COLO668 (cell line): ENCODE results near the gene ANTXR1.
"Not testable (repeated sequence)": the region's sequence is repeated elsewhere in the genome, so short reads cannot be mapped to it uniquely, and the experiment has no call there.

Experiments
- DNase-seq: peaks from one replicate; lab custom pipeline; 2025; ENCODE audit not compliant: unreplicated experiment; lab: John Stamatoyannopoulos, UW

The ANTXR1 gene

DNA sequence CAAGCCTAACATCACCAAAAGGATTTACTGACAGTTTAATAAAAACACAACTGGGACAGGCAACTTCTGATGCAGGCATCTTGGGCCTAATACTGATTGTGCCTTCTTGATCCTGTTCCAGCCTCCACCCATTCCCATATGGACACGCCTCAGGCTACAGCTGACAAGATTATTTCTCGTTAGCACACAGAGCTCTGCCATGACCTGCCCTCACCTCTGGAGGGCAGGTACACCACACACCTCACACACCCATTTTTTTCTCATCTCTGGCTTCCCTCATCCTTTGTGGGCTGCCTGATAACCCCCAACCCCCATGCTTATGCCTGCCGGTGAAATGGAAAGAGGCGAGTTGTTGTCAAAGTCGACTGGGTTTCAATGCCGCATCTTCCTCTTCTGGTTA is 147.0 kb downstream of the ANTXR1 start:
- DNase-seq: no peak

DNA sequence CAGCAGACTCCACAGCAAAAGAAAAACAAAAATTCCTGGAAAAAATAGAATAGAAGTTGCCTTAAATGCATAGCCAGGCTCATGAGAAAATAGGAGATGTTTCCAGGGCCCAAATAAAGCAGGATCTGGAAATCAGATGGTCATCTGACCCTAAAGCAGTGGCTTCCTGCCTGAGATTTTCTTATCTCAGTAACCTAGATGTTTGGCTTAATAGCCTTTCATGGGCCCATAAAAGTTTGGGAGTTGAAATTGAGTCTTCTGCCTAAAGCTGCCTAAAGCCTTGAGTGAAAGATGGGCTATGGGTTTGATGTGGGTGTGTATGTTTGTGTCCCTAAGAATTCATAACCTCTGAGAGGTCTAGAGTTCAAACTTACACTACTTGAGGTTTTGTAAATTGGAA is 149.1 kb downstream of the ANTXR1 start:
- no peak for DNase-seq

DNA sequence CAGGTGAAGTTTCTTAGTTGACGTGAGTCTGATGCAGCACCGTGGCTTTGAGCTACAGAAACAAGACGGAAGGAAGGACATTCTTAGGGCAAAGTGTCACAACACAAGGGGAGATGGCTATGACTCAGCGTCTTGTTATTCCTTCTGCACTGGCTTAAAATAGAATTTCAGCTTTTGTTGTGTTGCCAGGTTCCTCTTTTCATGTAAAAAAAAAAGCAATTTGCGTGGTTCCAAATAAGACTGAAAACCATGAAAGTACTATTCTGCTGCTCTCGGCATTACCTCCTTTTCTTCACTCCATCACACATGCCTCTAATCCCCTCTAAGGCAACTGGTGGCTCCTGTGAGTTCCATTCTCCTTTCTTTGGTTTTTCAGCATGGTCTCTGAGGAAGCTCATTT is 150.1 kb downstream of the ANTXR1 start:
- no peak for DNase-seq

DNA sequence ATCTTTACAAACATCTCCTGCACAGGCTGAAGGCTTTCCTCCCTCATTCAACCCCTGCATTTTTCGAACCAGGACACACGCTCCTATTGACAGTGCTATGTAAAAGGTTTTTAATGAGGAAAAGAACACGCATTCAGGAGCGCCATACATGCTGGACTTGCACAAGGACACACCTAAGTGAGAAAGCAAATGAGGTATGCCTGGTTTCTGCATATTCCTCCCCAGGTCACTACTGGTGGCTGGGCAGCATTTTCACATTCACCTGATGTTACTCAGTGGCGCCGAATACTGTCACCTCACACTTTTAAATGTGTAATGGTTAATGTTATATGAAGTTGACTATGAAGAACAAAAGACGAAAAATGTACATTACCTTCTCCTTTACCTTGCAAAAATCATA is 150.6 kb downstream of the ANTXR1 start:
- no peak for DNase-seq

DNA sequence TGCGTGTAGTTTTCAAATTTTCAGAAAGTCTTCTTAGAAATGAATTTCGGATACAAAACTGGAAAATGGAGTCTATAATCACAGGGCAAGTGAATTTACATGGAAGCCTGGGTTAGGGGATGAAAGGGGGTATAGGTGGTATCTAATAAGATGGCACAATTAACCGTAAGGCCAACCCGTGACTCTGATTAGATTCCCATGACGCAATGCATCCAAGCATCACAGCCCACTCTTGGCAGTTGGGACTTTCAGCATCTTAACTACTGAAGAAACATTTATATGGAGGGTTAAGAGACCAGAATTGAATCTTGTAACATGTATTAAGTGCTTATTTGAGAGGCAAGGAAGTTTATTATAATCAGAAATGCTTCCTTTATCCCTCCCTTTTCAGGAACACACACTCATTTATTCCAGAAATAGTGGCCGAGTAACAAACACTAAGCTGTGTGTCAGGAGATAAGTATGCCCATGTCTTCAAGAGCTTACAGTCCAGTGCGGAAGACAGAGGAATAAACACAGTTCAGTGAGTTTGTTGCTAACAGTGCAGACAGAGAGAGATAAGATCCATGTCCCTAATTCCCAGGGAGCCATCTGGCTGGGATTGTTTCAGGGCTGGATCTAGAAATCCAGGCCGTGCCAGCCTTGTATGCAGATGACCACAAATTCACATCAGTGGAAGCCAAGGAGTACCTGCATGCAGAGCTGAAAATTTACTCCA is 151.2 kb downstream of the ANTXR1 start:
- no peak for DNase-seq

DNA sequence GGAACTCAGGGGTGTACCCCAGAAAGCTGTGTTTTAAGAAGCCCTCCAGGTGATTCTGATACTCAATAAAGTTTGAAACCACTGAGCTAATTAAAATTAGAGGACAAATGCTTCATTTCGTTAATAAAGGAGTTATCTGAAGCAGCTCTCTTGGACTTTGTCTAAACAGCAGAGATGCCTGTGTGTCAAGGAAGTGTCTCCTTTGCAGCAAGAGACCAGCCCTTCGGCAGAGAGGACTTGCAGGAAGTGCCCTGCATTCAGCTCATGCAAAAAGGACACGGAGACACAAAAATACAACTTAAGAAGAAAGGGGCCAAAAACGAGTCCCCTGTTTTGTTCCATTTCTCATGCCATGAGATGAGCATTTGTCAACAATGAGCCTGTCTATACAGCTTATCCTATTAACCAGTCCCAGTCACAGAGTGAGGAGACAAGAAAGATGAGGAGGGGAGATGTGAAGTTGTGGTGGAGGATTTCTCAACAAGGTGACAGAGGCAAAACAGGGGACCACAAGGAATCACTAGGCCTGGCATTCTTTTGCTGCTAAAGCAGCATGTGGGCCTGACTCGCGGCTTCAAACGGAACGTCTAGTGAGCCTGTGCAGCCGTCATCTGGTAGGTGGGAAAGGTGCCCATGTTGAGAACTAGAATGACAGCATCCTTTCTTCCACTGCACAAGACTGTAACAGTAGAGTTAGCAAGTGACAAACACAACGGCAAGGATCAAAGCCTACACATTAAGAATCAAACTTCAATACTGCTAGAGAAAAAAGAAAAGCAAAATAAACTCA is 152.3 kb downstream of the ANTXR1 start:
- no peak for DNase-seq

DNA sequence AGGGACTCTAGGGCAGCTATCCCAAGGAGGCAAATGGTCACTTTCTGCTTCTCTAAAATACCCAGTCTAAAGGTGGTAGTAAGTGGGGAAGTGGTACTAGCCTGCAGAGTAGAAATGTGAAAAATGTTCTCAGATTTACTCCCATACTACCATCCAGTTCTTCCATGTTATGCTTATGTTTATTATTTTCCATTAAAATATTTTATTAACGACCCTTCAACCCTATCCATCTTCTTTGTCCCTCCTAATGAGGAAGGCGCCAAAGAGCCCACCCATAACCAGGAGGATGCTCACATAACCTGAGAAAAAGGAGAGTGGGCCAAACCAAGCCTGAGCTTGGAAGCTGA is 153.5 kb downstream of the ANTXR1 start:
- no peak for DNase-seq

DNA sequence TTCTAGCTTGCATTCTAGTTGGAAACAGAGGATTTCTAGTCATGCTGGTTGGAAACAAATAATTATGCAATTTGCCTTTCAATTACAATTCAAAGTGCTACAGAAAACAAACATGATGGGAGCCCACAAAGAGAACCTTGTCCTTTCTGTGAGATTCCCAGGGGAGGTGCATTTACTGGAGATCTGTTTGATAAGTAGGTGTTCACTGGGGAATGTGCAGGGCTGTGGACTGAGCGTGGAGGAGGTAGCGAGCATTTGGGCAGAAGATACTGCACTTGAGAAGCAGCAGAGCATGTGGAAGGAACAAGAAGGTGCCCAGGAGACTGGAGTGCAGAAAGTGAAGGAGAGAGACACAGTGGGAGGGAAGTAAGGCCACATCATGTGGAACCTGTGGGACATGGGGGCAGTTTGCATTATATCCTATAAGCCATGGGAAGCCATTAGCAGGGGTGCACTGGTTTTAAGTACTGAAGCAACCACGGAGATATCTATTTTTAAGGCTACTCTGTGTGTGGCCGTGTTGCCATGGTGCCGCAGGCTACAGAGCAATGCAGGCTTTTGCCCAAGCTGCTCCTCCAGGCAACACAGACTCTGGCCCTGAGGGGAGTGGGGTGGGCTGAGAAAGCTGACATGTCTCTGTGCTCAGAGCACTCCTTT is 154.0 kb downstream of the ANTXR1 start:
- DNase-seq: no peak

DNA sequence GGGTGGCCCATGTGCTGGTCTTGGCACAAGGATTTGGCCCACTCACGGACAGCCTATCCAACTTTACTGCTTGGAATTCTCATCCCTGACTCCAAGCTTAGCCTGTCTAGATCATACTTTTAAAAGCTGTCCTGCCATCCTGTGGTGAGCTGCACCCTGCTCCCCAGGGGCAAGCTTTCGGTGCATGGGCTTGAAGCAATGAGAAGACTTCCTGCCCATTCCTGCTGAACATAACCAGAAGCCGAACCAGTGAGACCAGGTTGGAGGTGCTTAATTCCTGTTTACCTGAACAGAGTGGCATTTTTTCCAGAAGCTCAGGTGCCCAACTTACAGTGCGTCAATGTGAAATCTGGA is 154.5 kb downstream of the ANTXR1 start:
- DNase-seq: no peak

DNA sequence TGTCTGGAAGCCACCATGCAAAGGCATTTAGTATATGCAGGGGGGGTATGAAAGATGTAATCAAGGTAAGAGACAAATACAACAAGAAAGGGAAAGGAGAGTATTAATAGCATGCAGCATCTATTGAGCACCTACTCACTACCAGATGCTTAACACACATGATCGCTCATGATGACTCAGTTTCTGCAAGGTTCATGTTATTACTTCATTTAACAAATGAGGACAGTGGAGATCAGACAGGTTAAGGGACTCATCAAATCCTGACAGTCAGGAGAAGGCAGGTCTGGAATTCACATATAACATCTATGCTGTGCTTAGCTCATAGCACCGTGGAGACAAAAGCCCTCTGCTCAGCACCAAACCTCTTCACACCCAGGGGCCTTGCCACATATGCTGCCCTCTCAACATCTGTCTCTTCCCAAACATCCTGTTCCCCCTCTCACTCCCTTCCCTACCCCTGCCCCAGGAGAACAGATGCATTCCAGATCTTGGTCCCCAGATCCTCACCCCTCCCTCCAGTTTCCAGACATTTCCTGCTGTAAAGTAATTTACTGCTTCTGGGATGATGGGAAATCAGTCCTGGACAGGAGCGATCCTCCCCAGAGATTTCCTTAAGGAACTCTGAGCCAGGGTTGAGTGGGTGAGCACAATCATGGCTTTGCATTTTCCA is 155.3 kb downstream of the ANTXR1 start:
- DNase-seq: no peak

DNA sequence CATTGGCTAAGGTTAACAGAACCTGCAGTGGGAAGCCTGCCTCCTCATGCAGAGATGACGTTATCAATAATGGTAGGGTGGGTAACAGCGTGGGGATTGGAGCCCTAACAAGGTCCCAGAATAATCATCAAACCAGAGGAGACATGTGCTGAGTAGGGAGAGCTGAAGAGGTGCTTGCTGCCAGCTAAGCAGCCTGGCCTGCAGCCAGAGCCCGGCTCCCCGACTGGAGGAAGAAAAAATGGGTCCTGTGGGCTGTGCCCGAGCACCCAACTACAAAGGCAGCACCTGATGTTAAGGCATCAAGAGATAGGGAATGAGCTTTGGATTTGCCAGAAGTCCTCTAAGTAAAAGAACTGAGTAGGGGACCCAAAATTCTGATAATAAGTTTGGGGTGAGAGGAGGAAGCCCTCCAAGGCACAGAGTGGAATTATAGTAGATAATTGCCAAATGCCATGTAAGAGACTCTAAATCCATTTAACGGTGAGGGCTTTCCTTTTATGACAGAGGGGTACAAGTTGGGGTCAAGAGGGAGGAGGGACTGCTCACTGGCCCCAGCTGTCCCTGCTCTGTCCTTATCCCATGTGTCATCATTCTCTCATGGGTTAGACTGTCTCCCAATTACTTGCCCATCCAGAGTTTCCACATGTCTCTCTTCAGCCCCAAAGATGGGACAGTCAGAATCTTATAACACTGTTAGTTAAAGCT is 156.1 kb downstream of the ANTXR1 start:
- DNase-seq: no peak

DNA sequence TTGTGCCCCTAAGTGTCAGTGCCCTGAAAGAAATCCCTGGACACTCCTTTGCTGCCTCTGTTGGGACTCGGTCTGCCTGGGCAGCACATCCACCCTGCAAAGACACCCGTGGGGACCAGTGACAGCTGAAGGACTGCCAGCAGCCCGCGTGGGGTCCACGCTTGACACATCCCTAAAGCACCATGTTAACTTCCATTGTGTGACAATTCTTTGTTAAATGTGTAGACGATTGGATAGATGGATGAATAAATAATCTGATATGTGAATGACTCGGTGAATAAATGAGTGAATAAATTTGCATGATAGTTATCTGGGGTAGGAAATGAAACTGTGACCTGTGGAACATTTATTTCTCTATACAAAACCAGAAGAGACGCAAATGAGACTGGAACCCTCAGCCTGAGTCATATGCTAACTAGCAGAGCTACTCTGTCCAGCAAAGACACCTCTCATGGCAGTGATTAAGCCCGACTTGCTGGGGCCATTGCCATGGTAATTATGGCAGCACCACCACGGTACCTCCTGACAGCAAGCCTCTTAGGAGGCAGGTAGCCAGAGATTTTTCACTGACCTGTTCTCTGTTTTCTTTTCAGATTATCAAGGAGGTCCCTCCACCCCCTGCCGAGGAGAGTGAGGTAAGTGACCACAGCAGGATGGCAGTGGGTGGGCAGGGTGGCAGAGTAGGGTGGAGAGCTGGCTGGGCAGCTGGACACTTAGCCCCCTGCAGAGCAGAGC is 156.8 kb downstream of the ANTXR1 start:
- no peak for DNase-seq

DNA sequence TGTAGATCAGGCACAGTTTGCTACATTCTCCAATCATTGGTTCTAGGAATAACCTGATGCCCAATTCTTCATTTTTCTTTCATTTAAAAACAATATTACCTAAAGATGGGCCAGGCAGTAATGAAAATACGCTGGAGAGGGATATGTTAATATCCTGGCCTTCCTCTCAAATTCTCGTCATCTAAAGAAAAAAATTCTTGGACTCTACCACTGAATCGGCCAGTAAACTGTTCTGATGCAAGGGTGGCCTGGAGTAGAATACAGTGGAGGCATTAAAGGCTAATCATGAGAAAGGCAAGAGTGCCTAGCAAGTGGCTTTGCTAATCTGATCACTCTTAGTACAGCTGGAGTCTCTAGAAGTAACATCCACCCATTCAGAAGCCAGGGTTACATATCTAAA is 157.7 kb downstream of the ANTXR1 start:
- no peak for DNase-seq

DNA sequence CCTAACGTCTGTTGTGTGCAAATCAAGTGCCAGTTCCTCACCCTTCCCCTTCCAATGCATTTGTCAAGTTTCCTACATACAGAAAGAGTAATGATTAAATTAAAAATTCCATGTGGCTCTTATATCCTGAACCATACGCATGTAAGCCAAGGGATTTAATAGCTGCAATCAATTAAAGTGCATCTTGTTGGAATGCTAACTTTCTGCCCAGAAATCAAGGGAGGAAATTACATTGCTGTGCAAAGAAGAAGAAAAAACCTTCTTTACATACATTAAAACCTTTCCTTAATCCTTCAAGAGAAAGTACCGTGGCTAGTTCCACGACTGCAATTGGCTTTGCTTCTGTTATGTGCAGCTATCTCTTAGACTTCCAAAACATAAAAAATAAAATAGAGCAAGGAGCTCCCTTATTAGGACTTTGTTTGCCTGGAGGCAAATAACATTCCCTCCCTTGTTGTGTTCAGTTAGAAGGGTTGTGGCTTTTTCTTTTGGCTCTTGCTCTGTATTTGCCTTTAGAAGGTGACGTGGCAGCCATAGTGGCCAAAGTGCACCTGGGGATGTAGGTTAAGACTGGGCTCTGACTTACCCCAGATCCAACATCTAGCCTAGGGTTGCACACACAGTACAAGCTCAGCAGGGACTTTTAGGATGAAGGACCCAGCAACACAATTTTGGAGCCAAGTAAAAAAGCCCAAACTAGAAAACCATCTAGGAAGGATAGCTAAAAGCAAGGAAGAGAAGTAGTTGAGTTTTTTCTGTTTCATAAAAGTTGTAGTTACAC is 158.3 kb downstream of the ANTXR1 start:
- DNase-seq: no peak

DNA sequence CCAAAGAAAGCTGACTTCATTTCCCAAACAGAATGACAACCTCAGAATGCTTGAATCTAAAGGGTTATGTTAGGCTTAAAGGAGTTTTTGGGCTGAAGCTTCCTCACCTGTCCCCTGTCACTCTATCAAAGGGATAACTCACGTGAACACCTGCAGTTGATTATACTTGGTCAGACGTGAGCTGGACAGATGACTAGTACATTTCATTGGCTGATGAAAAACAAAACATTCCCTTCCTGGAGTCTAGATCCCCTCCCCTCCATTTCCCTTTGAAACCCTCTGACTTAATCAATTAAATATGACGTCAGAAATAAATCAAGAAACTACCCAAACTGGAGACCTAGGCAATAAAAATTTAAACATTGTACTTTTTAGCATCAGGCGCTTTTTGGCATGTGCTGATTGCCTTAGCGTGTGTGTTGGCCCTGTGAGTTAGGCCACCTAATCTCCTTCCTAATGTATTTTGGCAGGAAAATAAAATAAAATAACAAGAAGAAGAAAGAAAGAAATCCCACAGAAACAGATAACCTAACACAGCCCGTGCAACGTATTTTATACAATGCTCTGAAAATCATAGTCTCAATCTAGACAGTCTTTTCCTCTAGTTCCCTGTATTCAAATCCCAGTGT is 159.0 kb downstream of the ANTXR1 start:
- no peak for DNase-seq

DNA sequence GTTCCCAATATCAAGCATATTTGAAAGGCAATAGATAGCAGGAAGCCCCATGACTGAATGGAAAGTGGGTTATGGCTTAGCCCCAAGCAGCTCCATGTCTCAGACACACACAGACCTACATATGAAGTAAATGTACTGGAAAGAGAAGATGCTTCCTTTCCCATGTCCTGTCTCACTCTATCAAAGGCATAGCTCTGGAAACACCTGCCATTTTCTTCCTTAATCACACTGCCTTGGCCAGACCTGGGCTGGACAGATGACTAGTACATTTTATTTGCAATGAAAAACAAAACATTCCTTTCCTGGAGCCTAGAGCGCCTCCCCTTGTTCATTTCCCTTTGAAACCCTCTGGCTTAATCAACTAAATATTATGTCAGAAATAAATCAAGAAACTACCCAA is 160.7 kb downstream of the ANTXR1 start:
- no peak for DNase-seq

DNA sequence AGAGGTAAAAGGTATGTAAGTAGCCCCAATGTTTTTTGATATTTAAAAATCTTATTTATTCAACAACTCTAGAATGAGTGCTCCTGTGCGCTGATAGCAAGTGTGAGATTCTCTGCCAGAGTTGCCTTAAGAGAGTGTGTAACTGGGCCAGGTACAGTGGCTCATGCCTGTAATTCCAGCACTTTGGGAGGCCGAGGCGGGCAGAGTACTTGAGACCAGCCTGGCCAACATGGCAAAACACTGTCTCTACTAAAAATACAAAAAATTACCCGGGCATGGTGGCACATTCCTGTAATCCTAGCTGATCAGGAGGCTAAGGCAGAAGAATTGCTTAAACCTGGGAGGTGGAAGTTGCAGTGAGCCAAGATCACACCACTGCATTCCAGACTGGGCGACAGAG is 161.2 kb downstream of the ANTXR1 start:
- not testable (repeated sequence) for DNase-seq

DNA sequence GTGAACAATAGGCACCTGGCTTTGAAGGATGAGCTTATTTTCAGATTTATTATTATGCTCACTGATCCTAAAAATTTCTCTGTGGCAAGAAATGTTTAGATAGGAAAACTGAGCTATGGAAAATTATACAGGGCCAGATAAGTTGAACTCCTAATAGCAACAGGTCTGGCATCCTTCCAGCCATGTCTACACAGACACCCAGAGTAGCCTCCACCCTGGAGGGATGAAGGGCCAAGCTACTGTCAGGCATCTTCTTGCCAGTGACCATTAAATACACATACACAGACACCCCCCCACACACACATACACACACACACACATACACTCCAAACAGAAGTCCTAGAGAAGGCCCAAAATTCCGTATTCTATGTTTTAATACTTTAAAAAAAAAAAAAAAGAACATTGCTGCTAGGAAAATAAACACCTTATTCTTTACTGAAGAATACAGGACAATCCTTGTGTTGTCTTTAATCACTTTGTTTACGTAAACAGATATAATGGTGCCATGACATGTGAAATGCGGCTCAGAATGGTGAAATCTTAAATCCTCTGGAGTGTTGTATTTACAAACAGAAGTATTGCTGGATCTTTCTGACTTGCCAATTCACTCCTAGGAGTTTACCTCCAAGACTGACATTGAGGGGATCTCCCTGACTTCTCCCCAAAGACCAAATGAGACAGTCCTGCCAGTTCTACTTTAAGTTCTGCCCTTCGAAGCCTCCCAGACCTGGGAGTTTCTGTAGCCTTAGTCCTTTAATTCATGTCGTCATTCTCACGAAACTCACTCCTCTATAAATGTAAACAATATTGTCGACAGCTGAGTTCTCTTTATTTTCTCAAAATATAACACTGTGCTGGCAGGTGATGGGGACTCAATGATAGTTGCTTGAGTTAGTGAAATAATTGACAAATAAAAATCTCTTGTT is 163.1 kb downstream of the ANTXR1 start:
- DNase-seq: no peak
